Brain microvascular endothelial cell (primary cell): ENCODE data around the gene ELOVL1.

Experiments used
- DNase-seq: peaks from one replicate; pipeline ENCODE4 v3.0.0-alpha.2; 2020
- H3K27ac ChIP-seq: fragments of 250-450 bp; sonication (Bioruptor Pico); 2 replicates; pipeline ENCODE4 v1.5.1; 2020; ENCODE audit warnings: mild to moderate bottlenecking, moderate library complexity
- H3K27me3 ChIP-seq: fragments of 250-450 bp; sonication (Bioruptor Pico); replicated peaks from 2 replicates; pipeline ENCODE4 v1.5.1; 2020; ENCODE audit warnings: mild to moderate bottlenecking
- H3K36me3 ChIP-seq: fragments of 250-450 bp; sonication (Bioruptor Pico); replicated peaks from 2 replicates; pipeline ENCODE4 v1.5.1; 2020; ENCODE audit warnings: mild to moderate bottlenecking
- H3K4me3 ChIP-seq: 2 replicates; pipeline ENCODE4 v1.5.1; 2011; ENCODE audit warnings: low read depth, mild to moderate bottlenecking, control low read depth, low read length, moderate library complexity
- in situ Hi-C: cut with HindIII; loops from 2 replicates; pipeline ENCODE4 v1.10.0; 2017; ENCODE audit warnings: low sequenced_read_pairs, low pct_ligation_motif_present
- TF ChIP-seq, protein P1 (sequence below): IDR thresholded peaks from 2 replicates; pipeline ENCODE4 v1.5.1; 2011; ENCODE audit warnings: low read depth, mild to moderate bottlenecking, moderate library complexity, low read length, control low read depth, inconsistent platforms; ENCODE audit errors: missing control alignments

ELOVL1 gene

DNA sequence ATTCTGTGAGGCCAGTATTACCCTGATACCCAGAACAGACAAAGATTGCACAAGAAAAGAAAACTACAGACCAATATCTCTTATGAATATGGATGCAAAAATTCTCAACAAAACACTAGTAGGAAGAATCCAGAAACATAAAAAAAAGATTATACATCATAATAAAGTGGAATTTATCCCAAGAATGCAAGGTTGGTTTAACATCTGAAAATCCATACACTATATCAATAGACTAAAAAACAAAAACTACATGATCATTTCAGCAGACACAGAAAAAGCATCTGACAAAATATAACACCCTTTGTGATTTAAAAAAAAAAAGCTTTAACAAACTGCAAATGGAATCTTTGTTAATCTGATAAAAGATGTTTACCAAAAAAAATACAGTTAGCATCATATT, 42.4 kb downstream of the ELOVL1 start:
- TF ChIP-seq, protein P1, sequence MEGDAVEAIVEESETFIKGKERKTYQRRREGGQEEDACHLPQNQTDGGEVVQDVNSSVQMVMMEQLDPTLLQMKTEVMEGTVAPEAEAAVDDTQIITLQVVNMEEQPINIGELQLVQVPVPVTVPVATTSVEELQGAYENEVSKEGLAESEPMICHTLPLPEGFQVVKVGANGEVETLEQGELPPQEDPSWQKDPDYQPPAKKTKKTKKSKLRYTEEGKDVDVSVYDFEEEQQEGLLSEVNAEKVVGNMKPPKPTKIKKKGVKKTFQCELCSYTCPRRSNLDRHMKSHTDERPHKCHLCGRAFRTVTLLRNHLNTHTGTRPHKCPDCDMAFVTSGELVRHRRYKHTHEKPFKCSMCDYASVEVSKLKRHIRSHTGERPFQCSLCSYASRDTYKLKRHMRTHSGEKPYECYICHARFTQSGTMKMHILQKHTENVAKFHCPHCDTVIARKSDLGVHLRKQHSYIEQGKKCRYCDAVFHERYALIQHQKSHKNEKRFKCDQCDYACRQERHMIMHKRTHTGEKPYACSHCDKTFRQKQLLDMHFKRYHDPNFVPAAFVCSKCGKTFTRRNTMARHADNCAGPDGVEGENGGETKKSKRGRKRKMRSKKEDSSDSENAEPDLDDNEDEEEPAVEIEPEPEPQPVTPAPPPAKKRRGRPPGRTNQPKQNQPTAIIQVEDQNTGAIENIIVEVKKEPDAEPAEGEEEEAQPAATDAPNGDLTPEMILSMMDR = no peak
- Histone ChIP-seq H3K36me3 (no peaks in the 10 kb centered on the region), H3K27ac (no peak overlapping the region), H3K4me3 (no peak overlapping the region), H3K27me3 (no peaks in the 10 kb centered on the region)
- in situ Hi-C loops = no loop called here
- no peak for DNase-seq

GRCh38 chr1:43324810-43325209, 43.0 kb downstream of the ELOVL1 start:
- TF ChIP-seq, protein P1 = no peak
- Histone ChIP-seq H3K36me3 (no peaks in the 10 kb centered on the region), H3K4me3 (no peak overlapping the region), H3K27me3 (no peaks in the 10 kb centered on the region), H3K27ac (no peak overlapping the region)
- in situ Hi-C loops = no loop called here
- DNase-seq = no peak

DNA sequence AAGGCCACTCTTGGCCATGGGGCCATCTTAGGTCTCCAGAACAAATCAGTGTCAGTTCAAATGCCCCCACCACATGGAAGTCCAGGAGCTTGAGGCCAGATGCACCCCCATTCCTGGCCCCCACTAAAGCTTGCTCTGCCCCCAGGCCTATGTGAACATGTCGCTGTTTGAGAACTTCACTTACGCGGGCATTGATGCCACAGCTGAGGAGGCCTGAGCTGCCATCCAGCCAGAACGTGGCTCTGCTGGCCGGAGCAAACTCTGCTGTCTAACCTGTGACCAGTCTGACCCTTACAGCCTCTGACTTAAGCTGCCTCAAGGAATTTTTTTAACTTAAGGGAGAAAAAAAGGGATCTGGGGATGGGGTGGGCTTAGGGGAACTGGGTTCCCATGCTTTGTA, 45.3 kb downstream of the ELOVL1 start:
- in situ Hi-C loops = no loop called here
- DNase-seq = no peak
- no peak overlapping the region for H3K4me3 ChIP-seq
- no peaks in the 10 kb centered on the region for H3K36me3 ChIP-seq
- TF ChIP-seq, protein P1 = no peak
- no peak overlapping the region for H3K27ac ChIP-seq
- no peaks in the 10 kb centered on the region for H3K27me3 ChIP-seq

- Histone ChIP-seq H3K27me3 (no peaks in the 10 kb centered on the region), H3K27ac (no peak overlapping the region), H3K4me3 (no peak overlapping the region), H3K36me3 (no peaks in the 10 kb centered on the region)
- DNase-seq = no peak
- in situ Hi-C loops = no loop called here
- TF ChIP-seq, protein P1 = no peak
Measured at GRCh38 chr1:43321331-43321891, 46.4 kb downstream of the ELOVL1 start.

DNA sequence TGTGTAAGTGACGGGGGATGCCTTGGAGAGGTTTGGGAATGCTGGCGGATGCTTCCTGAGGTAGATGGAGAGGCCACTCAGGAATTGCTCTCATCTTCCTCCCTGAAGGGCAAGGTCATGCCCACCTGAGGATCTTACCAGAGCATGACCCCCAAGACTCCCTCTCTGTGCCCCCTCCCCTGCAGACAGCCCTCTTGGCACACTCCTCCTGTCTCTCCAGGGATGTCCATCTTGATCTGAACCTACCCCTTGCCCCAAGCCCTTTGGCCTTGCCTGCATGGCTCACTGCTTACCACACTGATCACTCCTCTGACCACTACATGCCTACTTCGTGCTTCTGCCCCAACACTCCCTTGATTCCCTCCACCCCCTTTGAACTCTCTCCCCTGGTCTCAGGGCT, 48.0 kb downstream of the ELOVL1 start:
- DNase-seq = no peak
- H3K27ac ChIP-seq = no peak overlapping the region
- H3K27me3 ChIP-seq = no peaks in the 10 kb centered on the region
- no peak overlapping the region for H3K4me3 ChIP-seq
- H3K36me3 ChIP-seq = no peaks in the 10 kb centered on the region
- in situ Hi-C loops = no loop called here
- TF ChIP-seq, protein P1 = no peak

GRCh38 chr1:43319288-43319687, 48.5 kb downstream of the ELOVL1 start:
- H3K4me3 ChIP-seq = no peak overlapping the region
- no peak for DNase-seq
- no peak overlapping the region for H3K27ac ChIP-seq
- TF ChIP-seq, protein P1 = no peak
- H3K36me3 ChIP-seq = no peaks in the 10 kb centered on the region
- H3K27me3 ChIP-seq = no peaks in the 10 kb centered on the region
- in situ Hi-C loops = no loop called here
